ENCODE results near the gene PAM16. TPM values are rescaled to one million over a fixed set of nuclear protein-coding genes. Genes with fewer than 3 reads are reported as not detected.

PAM16 gene
- total RNA-seq, 4 donors from 2014 or later = 26.2 to 64.5 (median 40.9) TPM

DNA sequence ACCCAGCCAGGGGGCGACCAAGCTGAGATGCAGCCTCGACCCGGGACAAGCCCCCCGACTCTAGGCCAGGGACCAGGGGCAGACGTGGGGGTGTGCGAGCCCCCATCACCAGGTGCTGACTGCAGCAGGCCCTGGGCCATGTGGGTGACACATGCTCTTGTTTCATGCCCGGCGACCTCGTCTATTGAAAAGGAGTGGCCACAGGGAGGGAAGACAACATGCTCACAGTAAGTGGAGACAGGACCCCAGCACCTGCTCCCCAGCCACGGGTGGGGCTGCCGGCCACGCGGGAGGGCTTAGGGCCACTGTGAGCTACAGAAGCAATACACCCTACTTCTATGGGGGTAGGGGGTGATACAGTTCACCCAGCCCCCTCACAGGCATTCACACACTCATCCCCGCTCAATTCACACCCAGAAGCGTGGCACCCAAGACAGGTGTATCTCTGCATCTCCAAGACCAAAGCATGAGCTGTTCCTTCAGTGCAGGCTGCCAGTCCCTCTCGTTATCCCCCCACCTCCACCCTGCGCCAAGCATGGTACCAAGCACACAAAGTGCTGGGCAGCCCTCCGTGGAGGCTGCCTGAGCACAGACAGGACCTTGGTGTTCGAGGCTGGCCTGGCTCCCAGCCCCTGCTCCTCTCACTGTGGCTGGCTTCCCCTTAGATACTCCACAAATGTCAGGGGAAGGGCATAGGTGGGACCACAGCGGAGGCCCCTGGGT is 34.1 kb upstream of the PAM16 start:
- intact Hi-C loops (cut with DNase I; ENCODE audit: low total_unique reads) = no loop called here
- H3K4me3 ChIP-seq (ENCODE audit: low read depth, poor library complexity, severe bottlenecking) = no peak overlapping the region
- TF ChIP-seq POLR2A (IDR thresholded peaks at IDR 0.05) = no peak
- TF ChIP-seq, protein P1, sequence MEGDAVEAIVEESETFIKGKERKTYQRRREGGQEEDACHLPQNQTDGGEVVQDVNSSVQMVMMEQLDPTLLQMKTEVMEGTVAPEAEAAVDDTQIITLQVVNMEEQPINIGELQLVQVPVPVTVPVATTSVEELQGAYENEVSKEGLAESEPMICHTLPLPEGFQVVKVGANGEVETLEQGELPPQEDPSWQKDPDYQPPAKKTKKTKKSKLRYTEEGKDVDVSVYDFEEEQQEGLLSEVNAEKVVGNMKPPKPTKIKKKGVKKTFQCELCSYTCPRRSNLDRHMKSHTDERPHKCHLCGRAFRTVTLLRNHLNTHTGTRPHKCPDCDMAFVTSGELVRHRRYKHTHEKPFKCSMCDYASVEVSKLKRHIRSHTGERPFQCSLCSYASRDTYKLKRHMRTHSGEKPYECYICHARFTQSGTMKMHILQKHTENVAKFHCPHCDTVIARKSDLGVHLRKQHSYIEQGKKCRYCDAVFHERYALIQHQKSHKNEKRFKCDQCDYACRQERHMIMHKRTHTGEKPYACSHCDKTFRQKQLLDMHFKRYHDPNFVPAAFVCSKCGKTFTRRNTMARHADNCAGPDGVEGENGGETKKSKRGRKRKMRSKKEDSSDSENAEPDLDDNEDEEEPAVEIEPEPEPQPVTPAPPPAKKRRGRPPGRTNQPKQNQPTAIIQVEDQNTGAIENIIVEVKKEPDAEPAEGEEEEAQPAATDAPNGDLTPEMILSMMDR (IDR thresholded peaks at IDR 0.05) = no peak
- WGBS, 2 donors = 77 to 79% methylated on average over 15 to 20 of the region's 20 CpGs
- DNase-seq (ENCODE audit: low spot score in 2 of 2) = no peak

- H3K4me3 ChIP-seq (ENCODE audit: low read depth, poor library complexity, severe bottlenecking) = no peak overlapping the region
- TF ChIP-seq POLR2A (IDR thresholded peaks at IDR 0.05) = no peak
- TF ChIP-seq, protein P1 (IDR thresholded peaks at IDR 0.05) = no peak
- no peak for DNase-seq (ENCODE audit: low spot score in 2 of 2)
- intact Hi-C loops (cut with DNase I; ENCODE audit: low total_unique reads) = no loop called here
- 49 to 55% methylated on average over 16 to 20 of the region's 20 CpGs for WGBS, 2 donors
Observed at GRCh38 chr16:4384509-4384942, 33.4 kb upstream of the PAM16 start.

DNA sequence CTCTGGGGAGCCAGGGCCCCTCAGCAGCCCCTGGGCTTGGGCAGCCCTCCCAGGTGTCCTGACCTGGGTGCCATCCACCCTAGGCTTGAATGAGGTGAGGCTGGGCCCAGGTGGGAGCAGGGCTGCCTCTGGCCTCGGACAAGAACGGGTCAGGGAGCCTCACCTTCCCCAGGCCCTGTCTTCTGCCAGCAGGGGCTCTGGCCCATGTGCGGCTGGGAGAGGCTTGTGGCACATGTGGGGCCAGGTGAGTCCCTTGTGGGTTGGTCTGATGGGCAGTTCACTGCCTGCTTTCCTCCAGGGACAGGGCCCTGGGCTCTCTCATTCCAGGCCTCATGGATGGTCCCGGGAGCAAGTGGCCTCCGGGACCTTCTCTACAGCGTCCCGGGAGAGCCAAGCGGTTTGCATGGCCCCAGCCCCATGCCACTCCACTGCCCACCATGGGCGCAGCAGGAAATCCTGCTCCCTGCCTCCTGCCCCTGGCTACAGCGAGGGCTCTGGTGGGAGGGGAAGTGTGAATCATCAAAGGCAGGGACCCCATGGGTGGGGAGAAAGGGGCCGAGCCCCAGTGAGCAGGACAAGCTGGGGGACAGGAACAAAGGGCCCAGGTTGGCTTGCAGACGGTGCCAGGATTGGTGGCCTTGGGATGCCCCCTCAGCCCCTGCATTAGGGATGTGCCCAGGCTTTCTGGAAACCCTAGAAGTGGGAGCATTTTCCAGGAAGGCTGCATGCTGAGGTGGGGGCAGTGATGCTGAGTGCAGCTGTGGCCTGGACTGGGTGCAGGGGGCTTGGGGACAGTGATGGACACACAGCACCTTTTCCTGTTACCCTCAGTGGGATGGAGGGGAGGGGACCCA is 32.7 kb upstream of the PAM16 start:
- WGBS, 2 donors = 66 to 87% methylated on average over 11 to 12 of the region's 12 CpGs
- TF ChIP-seq POLR2A (IDR thresholded peaks at IDR 0.05) = no peak
- TF ChIP-seq, protein P1 (IDR thresholded peaks at IDR 0.05) = no peak
- no peak for DNase-seq (ENCODE audit: low spot score in 2 of 2)
- no peak overlapping the region for H3K4me3 ChIP-seq (ENCODE audit: low read depth, poor library complexity, severe bottlenecking)
- intact Hi-C loops (cut with DNase I; ENCODE audit: low total_unique reads) = no loop called here

- DNase-seq (ENCODE audit: low spot score in 2 of 2) = no peak
- WGBS, 2 donors = 82 to 84% methylated on average over 18 of the region's 21 CpGs
- intact Hi-C loops (cut with DNase I; ENCODE audit: low total_unique reads) = no loop called here
- TF ChIP-seq, protein P1 (IDR thresholded peaks at IDR 0.05) = no peak
- TF ChIP-seq POLR2A (IDR thresholded peaks at IDR 0.05) = no peak
- no peak overlapping the region for H3K4me3 ChIP-seq (ENCODE audit: low read depth, poor library complexity, severe bottlenecking)
Observed at GRCh38 chr16:4382795-4383357, 31.8 kb upstream of the PAM16 start.

DNA sequence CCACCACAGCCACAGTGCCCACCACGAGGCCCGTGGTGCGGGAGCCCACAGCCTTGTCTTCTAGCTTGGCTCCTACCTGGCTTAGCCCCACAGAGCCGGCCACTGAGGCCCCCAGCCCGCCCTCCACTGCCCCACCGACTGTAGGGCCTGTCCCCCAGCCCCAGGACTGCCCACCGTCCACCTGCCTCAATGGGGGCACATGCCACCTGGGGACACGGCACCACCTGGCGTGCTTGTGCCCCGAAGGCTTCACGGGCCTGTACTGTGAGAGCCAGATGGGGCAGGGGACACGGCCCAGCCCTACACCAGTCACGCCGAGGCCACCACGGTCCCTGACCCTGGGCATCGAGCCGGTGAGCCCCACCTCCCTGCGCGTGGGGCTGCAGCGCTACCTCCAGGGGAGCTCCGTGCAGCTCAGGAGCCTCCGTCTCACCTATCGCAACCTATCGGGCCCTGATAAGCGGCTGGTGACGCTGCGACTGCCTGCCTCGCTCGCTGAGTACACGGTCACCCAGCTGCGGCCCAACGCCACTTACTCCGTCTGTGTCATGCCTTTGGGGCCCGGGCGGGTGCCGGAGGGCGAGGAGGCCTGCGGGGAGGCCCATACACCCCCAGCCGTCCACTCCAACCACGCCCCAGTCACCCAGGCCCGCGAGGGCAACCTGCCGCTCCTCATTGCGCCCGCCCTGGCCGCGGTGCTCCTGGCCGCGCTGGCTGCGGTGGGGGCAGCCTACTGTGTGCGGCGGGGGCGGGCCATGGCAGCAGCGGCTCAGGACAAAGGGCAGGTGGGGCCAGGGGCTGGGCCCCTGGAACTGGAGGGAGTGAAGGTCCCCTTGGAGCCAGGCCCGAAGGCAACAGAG is 31.0 kb upstream of the PAM16 start:
- WGBS, 2 donors = 91 to 97% methylated on average over 35 to 40 of the region's 55 CpGs
- no peak overlapping the region for H3K4me3 ChIP-seq (ENCODE audit: low read depth, poor library complexity, severe bottlenecking)
- intact Hi-C loops (cut with DNase I; ENCODE audit: low total_unique reads) = no loop called here
- TF ChIP-seq, protein P1 (IDR thresholded peaks at IDR 0.05) = no peak
- TF ChIP-seq POLR2A (IDR thresholded peaks at IDR 0.05) = no peak
- DNase-seq (ENCODE audit: low spot score in 2 of 2) = no peak

Data from lower leg skin (tissue), 4 donors.